ENCODE results near the gene NMNAT2.
A peak's percentile ranks its signal among the peaks of the same experiment; 100 is the strongest.
"Not testable (repeated sequence)": the region's sequence is repeated elsewhere in the genome, so short reads cannot be mapped to it uniquely, and the experiment has no call there.

Gene NMNAT2

DNA sequence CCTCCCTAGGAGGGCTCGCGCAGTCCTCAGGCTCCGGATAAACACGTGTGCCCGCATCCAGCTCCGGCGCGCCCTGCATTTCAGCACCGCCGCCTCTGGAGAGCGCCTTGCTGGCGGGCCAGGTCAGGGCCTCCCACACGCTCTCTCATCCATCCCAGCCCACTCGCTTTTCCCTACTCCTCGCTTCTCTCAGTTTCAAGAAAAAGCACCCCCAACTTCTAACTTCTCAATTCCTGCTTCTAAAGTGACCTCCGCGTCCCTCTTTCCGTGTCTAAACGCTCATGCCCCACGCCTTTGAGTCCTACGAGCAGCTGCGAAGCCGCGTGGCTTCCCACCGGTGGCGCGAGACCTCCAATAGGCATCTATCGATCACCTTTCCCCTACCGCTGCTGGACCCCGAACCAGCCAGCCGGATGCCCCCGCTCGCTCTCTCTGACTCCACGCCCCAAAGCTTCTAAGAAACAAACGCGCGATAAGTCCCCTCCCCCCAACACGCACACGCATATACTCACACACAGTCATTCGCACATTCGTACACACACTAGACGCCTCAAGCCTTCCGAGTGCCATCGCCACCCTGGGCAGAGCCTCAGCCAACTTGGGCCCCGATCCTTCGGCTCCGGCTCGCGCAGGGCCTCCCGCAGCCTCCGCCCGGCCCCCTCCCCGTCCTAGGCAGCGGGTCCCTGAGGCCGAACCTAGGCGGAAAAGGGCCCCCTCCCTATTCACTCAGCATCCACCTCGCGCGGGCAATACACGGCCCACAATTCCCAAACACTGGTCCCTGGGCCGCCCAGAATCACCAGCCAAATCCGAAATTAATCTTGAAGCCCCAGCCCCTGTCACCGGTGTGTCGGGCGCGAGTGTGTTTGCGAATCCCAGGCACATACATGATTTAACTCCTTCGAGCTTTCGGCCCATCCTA lies 1.1 kb downstream of the NMNAT2 start:
- peak in 2 of 3 experiments; percentile 6 to 35 for DNase-seq (ENCODE audit: low read depth in 3 of 3)

DNA sequence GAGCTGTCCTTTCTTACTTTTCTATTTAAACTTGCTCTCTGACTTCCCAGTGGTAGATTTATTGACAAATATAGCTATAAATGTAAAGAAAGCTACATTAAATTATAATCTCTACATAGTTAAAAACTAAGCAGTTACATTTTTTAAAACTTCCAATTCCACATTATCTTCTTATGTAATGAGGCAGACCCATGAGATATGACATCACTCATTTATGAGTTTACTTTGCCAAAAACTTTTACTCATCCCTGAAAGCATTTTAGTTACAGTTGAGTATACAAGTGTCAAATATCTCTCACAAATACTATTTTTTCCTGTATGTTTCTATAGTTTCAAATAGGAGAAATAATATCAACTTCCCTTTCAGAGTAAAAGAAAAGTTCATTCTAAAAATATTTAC lies 3.8 kb downstream of the NMNAT2 start:
- no peak for DNase-seq (ENCODE audit: low read depth in 3 of 3)

DNA sequence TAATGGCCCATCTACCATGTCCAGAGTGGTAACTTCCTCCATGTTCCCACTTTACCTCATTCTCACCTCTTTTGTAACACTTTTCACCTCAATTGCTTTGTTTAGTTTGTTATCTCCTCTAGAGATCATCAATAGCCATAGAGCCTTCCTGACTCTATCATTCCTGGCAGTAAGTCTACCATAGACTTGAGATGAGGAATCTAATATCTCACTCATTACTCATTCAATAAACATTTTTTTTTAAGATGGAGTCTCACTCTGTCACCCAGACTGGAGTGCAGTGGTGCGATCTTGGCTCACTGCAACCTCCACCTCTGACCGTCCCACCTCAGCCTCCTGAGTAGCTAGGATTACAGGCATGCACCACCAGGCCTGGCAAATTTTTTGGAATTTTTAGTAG lies 7.1 kb downstream of the NMNAT2 start:
- no peak for DNase-seq (ENCODE audit: low read depth in 3 of 3)

DNA sequence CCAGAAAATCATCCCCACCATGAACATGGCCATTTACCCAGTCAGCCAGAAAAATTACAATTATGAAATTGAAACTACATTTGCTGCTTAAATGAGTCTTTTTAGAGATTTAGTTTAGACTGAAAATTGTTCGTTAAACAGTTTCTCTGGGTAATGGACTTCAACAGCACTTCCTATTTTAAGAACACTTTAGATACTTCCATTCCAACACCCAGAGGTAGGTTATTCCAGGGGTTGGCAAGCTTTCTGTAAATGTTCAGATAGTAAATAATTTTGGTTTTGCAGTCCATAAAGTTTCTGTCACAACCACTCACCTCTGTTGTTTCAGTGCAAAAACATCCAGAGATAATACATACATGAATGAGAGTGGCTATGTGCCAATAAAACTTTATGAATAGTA lies 10.2 kb downstream of the NMNAT2 start:
- DNase-seq (ENCODE audit: low read depth in 3 of 3) = no peak

DNA sequence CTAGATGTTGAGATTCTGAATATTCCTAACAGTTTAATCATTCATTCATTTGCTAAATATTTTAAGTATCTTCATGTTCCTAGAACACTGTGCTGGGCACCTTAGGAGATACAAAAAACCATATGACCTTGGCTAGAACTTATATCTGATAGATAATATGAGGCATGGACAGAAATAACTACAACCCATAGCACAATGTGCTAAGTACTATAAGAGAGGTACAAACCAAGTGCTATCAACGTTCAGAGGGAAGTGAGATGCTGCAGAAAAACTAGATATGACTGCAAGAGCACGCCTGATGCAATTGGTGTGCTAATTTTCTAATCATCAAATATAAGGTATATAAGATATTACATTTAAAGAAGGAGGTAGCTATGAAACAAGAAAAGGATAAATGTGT lies 10.7 kb downstream of the NMNAT2 start:
- DNase-seq (ENCODE audit: low read depth in 3 of 3) = no peak

DNA sequence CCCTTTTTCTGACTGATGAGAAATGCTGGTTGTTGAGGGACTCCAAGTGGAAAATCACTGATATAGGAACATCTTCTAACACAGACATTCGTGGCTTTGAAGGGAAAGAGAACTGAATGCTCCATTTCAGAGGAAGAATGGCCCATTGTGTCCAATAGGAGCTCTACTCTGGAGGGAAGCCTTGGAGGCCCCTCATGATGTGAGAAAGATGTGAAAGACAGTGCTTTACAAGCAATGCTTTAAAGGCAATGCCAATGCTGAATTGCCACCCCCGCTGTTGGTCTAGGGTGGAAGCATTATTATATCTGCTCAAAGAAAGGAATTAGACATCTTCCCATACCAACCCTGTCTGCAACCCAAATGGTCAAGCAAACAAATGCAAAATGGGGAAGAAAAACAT lies 13.7 kb downstream of the NMNAT2 start:
- no peak for DNase-seq (ENCODE audit: low read depth in 3 of 3)

DNA sequence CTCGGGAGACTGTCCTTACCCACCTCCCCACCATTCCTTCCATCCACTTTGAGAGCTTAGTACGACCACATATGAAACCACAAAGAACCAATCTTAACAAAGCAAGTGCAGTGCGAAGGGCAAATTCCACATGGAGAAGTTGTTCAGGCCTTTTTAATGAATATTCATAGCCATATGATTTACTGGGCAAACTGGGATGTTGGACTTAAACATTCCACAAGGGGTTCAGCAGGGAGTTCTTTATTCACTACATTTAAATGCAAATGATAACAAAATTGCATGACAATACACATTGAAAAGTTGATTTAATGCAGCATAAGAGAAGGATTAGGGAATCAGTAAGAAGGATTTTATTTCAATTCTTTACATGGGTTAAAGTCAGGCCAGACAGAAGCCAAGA lies 14.7 kb downstream of the NMNAT2 start:
- no peak for DNase-seq (ENCODE audit: low read depth in 3 of 3)

DNA sequence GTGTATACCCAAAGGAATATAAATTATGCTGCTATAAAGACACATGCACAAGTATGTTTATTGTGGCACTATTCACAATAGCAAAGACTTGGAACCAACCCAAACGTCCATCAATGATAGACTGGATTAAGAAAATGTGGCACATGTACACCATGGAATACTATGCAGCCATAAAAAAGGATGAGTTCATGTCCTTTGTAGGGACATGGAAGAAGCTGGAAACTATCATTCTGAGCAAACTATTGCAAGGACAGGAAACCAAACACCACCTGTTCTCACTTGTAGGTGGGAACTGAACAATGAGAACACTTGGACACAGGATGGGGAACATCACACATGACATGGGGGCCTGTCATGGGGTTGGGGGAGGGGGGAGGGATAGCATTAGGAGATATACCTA lies 16.6 kb downstream of the NMNAT2 start:
- not testable (repeated sequence) for DNase-seq (ENCODE audit: low read depth in 3 of 3)

DNA sequence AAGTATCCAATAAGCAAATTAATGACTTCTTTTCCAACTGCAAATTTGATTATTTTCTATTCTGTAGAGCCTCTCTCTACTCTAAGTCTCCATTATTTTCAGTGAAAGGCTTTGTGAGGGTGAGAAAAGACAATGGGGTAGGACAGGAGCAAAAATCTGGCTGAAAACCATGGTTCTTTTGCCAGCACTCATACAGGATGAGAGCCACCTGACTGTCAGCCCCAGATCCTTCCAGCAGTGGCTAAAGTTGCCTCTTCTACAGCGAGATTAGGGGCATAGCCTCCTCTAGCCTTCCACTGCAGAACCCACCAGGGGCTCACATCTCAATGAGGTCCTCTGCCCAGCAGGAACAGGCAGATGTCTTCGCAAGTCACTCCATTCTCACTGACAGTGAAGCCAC lies 23.7 kb downstream of the NMNAT2 start:
- DNase-seq (ENCODE audit: low read depth in 3 of 3) = no peak

DNA sequence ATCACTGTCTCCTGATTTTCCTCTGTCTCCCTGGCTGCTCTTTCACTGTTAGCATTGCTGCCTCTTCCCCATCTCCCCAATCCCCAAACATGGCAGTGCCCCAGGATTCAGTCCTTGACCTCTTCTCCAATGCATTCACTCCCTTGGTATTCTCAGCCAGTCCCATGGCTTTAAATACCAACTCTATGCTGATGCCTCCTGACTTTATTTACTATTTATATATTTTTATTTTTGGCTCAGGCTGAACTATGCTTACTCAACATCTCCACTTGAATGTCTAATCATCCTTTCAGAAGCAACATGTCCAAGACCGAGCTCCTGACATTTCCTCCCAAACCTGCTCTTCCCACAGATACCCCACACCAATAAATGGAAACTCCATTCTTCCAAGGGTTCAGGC lies 26.3 kb downstream of the NMNAT2 start:
- no peak for DNase-seq (ENCODE audit: low read depth in 3 of 3)

DNA sequence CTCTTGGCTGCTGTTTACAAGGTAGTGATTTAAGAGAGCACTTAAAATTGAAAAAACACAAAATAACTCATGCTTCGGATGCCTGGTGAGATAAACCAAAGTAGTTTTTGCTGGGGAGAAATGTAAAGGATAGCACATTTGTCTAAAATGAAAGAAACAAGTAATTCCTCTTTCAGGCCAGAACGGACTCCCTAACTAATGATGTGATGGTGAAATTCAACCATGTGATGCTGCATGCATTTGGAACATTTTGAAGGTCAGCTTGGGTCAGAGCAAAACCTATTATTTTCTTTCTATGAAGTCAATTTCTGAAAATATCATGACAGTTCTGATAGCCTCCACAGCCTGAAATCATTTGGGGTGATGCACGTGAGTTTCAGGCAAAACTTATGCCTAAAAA lies 27.6 kb downstream of the NMNAT2 start:
- DNase-seq (ENCODE audit: low read depth in 3 of 3) = no peak

DNA sequence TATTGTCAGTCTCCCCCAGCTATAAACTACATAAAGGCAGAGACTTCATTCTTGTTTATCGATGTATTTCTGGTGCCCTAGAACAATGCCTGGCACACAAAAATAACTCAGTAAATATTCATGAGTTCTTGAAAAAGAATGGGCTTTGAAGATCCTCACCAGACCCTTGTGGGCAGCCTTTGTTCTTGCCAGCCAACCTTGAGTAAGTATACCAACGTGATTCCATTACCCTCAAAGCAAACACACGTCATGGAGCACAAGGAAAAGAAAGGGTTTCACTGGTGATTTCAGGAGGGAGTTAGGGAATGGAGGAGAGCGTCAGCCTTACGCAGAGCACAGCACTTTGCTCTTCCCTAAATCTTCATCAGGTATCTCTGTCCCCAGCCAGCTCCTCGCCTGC lies 29.4 kb downstream of the NMNAT2 start:
- no peak for DNase-seq (ENCODE audit: low read depth in 3 of 3)

DNA sequence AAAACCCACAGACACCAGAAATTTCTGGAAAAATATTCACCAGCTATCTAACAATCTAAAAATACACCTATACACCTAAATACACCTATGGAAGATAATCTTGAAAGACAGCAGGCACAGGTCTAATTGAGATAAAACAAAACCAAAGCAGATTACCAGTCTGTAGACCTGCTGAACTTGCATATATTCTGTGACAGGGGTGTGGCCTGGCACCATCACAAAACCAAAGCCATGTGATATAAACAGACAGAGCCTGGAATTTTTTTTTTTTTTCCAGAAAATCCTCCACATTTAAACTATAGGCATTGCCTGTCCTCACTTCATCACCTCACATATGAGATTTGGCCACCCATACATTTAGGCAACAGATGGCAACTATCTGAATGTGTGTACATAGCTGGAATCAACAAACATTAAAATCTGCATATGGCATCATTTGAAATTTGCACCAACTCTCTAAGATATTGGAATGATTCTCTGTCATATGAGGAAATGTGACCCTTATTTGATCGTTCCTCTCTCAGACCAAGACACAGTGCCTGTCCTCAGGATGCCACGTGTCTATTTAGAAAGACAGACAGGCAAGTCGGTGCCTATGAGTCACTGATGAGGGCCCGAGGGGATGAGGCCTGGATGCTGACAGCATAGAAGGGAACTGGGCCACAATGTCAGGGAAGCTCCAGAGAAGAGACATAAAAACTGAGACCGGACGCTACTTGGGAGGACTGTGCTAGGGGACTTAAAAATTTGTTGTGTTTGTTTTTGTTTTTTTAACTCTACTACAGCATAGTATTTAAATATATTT lies 32.6 kb downstream of the NMNAT2 start:
- DNase-seq (ENCODE audit: low read depth in 3 of 3) = no peak

DNA sequence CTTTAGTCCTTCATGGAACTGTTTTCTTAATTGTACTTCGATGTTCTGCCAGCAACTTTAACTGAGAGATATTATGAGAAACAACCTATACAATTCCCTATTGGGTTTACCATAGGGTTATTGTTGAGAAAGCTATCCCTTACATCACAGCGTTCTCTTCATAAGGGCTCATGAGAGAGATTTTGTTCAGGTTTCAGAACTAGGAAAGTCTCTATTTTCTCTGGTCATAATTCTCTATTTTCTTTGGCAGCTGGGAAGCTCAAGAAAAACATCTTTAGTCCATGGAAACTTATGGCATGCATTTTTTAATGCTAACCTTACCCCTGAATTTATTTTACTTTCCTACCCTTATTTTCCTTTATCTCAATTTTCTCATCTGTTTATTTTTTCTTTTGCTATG lies 38.2 kb downstream of the NMNAT2 start:
- DNase-seq (ENCODE audit: low read depth in 3 of 3) = no peak

DNA sequence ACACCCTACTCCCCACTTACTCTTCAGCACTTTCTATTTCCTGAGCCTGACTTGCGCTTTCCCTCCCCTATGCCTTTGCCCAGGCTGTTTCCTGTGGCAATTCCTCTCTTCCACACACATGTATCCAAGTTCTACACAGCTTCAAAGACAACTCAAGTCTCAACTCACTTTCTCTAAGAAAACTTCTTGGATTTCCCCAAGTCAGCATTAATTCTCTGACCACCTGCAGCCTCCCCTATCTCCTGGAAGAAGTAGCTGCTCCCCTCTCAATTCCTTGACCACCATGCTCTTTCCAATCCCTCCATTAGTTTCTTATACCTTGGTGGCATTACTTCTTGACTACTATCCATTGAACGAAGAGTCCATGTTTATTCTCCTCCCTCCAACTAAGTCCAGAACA lies 42.8 kb downstream of the NMNAT2 start:
- no peak for DNase-seq (ENCODE audit: low read depth in 3 of 3)

DNA sequence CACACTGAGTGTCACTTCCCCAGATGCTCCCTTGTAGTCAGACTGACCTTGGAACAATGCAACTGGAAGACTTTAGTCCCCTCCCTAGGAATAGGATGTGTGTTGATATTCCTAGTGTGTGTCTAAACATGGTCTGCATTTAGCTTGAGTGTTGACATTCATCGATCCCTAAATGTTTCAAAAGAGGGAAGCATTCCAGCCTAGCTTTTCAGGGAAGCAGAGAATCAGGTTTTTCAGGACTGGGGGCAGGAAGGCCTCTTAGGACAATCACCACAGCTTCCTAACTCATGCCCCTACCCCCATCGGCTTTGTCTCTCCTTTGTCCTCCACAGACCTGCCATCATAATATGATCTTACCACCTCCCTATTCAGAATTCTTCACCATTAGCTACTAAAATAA lies 43.4 kb downstream of the NMNAT2 start:
- no peak for DNase-seq (ENCODE audit: low read depth in 3 of 3)

DNA sequence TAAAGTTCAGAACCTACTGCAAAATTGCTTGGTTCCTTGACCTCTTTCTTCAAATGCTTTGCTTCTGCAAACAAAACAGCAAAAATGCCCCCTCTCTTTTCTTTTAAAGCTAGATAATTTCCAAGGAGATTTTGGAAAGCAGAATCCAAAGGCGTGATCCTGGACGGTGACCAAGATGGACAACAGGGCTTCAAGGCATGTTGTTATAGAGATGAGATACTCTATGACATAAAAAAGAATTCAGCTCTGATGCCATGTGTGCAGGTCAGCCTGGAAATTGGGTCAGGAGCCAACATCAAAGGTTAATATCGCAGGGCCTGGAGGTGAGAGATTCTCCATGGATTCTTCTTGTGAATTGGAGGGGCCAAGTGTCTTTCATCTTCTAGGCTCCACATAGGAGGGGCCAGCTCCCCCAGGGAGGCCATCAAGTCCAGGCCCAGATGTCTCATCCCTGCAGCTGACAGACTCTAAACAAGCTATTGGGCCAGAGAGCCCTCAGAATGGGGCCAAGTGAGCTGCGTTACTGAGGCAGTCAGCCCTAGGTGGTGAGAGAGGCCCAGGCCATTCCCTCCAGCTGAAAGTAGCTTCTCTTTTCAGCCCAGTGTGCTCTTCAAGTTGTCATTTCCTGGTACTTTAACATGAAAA lies 45.5 kb downstream of the NMNAT2 start:
- DNase-seq (ENCODE audit: low read depth in 3 of 3) = no peak

DNA sequence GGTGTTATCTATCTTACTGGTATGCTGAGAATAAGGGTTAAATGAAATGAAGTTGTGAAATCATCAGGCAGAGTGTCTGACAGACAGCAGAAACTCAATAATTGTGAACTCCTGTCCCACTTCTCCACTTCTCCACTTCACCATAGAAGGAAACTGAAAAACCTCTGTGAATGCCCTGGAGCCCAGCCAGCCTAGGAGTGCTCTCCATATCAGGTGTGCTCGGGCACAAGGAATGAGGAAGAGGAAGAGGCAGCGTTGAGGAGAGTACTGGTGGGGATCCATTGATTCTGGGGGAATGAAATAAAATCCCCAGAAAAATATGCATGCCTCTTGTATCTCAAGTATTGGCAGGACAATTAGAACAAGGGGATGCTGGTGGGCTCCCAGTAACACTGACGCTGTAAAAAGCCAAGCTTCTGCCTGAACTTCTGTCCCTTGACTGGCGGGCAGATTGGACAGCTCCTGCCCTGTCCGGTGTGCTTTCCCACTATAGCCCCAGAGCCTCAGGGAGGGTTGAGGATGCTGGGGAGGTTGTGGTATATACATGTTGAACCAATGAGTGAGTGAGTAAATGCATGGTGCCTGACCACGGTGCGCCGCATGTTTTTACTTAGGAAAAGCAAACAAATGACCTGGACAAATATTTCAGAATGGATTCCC lies 47.7 kb downstream of the NMNAT2 start:
- DNase-seq (ENCODE audit: low read depth in 3 of 3) = no peak

DNA sequence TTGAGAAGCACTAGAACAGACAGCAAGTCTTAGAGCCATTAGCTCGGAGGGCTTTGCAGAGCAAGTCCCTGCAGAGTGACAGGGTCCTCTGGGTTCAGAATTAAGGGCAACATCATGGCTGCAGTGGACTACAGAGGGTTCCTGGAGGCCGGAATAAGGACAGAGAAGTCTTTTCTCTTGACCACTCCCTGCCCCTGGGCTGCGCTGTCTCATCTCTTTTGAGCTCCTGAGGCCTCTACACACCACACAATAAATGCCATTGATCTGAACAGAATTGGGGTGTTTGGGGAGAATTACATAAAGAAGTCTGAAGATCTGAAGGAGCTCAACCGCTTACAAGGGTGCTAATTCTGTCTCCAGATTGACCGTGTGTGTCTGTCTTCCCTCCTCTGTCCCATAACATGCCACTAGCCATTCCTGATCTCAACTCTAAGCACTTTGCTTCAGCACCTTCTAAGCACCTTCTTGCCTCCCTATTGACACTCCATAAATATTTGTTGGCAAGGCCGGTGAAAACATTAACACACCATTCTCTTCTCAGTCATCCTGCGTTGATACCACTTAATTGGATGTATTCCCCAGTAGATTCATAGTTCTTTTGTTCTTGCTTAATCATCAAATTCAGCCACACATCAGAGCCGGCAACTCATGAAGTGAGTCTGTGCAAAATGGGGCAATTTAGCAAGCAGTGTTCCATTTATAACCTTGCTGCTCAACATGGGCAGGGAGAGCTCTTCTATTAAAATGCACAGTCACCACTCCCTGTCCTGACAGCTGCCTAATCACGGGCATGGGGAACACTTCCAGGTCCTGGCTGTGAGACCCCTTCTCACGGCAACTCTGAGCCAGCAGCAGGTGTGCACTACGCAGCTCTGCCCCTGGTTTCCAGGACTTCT lies 49.7 kb downstream of the NMNAT2 start:
- no peak for DNase-seq (ENCODE audit: low read depth in 3 of 3)

DNA sequence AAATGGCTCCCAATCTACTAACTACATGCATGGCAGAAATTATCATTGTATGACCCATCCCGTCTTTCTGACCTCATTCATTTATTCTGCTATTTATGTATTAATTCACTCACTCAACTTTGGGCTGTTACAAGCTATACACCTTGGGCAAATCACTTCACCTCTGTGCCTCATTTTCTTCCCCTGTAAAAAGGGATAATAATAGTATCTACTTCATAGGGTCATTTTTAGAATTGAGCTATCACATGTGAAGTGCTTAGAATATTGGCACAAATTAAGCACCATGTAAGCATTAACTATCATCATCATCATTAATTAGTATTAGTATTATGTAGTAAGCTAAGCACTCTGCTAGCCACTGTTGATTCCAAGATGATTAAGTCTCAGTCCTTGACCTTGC lies 52.1 kb downstream of the NMNAT2 start:
- DNase-seq (ENCODE audit: low read depth in 3 of 3) = no peak

DNA sequence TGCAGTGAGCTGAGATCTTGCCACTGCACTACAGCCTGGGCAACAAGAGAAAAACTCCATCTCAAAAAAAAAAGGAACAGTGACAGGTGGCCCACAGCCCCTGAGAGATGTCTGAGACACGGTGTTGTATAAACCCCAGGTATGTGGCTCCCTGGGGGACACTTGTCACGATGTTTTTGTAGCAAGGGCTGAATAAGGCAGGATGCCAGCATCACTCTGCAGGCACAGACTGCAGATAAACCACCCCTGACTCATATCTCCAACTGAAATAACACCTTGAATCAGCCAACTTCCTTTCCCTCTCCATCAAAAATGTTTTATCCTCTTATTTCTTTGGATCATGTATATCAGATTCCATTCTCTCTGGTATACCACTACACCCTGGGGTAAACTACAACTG lies 52.5 kb downstream of the NMNAT2 start:
- no peak for DNase-seq (ENCODE audit: low read depth in 3 of 3)

Data from stimulated activated CD4-positive, alpha-beta T cell treated with anti-CD3 and anti-CD28 coated beads, TNF-alpha, amount 100 ng/mL, for 24 hours (primary cell).